HCT116 (cell line): ENCODE data around the gene MAJIN. TPM values are rescaled to one million over a fixed set of nuclear protein-coding genes. Genes with fewer than 3 reads are reported as not detected.

Experiments
- ATAC-seq: fragments of 200-7000 bp; cut with Tn5 transposase; 2 replicates; pipeline ENCODE4 v1.9.1; 2020; ENCODE audit warnings: mild to moderate bottlenecking, moderate library complexity
- BruUV-seq: library from RNA; stranded (reverse); fragments of 400-500 nt; replicated peaks from 2 replicates; lab custom pipeline; 2021; lab: Mats Ljungman, UMichigan
- CTCF ChIA-PET: fragments of 300-600 bp; sonication (Branson Sonifier 250); formaldehyde crosslinking; loops from one replicate; lab custom pipeline; 2021; ENCODE audit warnings: antibody characterized with exemption; lab: Charles Lee
- POLR2A ChIA-PET: fragments of 300-600, 350-600 bp; sonication (Branson Sonifier 250); formaldehyde crosslinking; loops from one replicate; lab custom pipeline; 2021; ENCODE audit warnings: antibody characterized with exemption; lab: Charles Lee
- RAD21 ChIA-PET, 2 experiments: fragments of 300-600 bp; sonication (Branson Sonifier 250); formaldehyde crosslinking; loops; one replicate each; lab custom pipeline; 2023; ENCODE audit warnings: low total read pairs in 2 of 2; ENCODE audit not compliant: uncharacterized antibody in 2 of 2, unreplicated experiment in 2 of 2, low non-redundant PET in 1 of 2; lab: Charles Lee
- DNase-seq: peaks from one replicate; pipeline ENCODE4 v3.0.0-alpha.2; 2010; ENCODE audit warnings: low read depth, low spot score
- H2AFZ ChIP-seq: fragments of 200-600 bp; shearing (Covaris generic), sonication (generic); 2 replicates; pipeline ENCODE4 v1.6.1; 2017; ENCODE audit warnings: low read depth, mixed run types, mixed read lengths, antibody characterized with exemption, low read length; ENCODE audit not compliant: poor library complexity, severe bottlenecking
- H3K27ac ChIP-seq: 2 replicates; pipeline ENCODE4 v1.5.1; 2012; ENCODE audit warnings: low read depth, low read length
- H3K27me3 ChIP-seq: fragments of 200-600 bp; sonication (generic); 2 replicates; pipeline ENCODE4 v1.6.1; 2016; ENCODE audit warnings: mixed run types, low read length, mixed read lengths; ENCODE audit not compliant: insufficient read depth
- H3K36me3 ChIP-seq, 2 experiments: fragments of 200-500 bp in 1 of 2; fragments of 200-600 bp in 1 of 2; sonication (Bioruptor generic) in 1 of 2; sonication (generic) in 1 of 2; 2 replicates each; pipeline versions ENCODE4 v1.5.1 to v1.6.1; 2014 to 2016; ENCODE audit warnings: low read length in 2 of 2, inconsistent platforms in 1 of 2, mixed read lengths in 1 of 2, mixed run types in 1 of 2; ENCODE audit not compliant: insufficient read depth in 2 of 2, control insufficient read depth in 1 of 2
- H3K4me1 ChIP-seq, 2 experiments: fragments of 200-600 bp in 1 of 2; sonication (generic) in 1 of 2; 2 replicates each; pipeline versions ENCODE4 v1.5.1 to v1.6.1; 2012 to 2017; ENCODE audit warnings: low read length in 2 of 2, inconsistent platforms in 1 of 2, mild to moderate bottlenecking in 1 of 2, mixed read lengths in 1 of 2, mixed run types in 1 of 2, moderate library complexity in 1 of 2; ENCODE audit not compliant: insufficient read depth in 2 of 2, control insufficient read depth in 1 of 2
- H3K4me2 ChIP-seq: fragments of 200-600 bp; sonication (generic); 2 replicates; pipeline ENCODE4 v1.6.1; 2017; ENCODE audit warnings: mixed run types, low read length, mixed read lengths
- H3K4me3 ChIP-seq, 2 experiments: fragments of 200-600 bp in 1 of 2; sonication (generic) in 1 of 2; replicated peaks in 1 of 2; 2 replicates each; pipeline ENCODE4 v1.5.1; 2011 to 2016; ENCODE audit warnings: low read length in 2 of 2, control low read depth in 1 of 2, low read depth in 1 of 2, mild to moderate bottlenecking in 1 of 2, mixed read lengths in 1 of 2, mixed run types in 1 of 2
- H3K79me2 ChIP-seq: fragments of 200-600 bp; sonication (generic); 2 replicates; pipeline ENCODE4 v1.6.1; 2017; ENCODE audit warnings: mild to moderate bottlenecking, mixed run types, low read length, moderate library complexity, mixed read lengths; ENCODE audit not compliant: insufficient read depth
- H3K9ac ChIP-seq: fragments of 200-600 bp; sonication (generic); 2 replicates; pipeline ENCODE4 v1.6.1; 2016; ENCODE audit warnings: low read length, mixed read lengths
- H3K9me2 ChIP-seq: fragments of 200-600 bp; sonication (generic), shearing (Covaris generic); 2 replicates; pipeline ENCODE4 v1.6.1; 2017; ENCODE audit warnings: mixed run types, mild to moderate bottlenecking, moderate library complexity; ENCODE audit not compliant: insufficient read depth
- H3K9me3 ChIP-seq, 2 experiments: fragments of 200-500 bp in 1 of 2; fragments of 200-600 bp in 1 of 2; sonication (Bioruptor generic) in 1 of 2; sonication (generic) in 1 of 2; 2 replicates each; pipeline ENCODE4 v1.6.1; 2014 to 2017; ENCODE audit warnings: low read length in 2 of 2, mixed read lengths in 2 of 2, inconsistent platforms in 1 of 2, low read depth in 1 of 2, mild to moderate bottlenecking in 1 of 2, mixed run types in 1 of 2, moderate library complexity in 1 of 2; ENCODE audit not compliant: control insufficient read depth in 1 of 2, insufficient read depth in 1 of 2
- H4K20me1 ChIP-seq: fragments of 200-600 bp; sonication (generic), shearing (Covaris generic); 2 replicates; pipeline ENCODE4 v1.6.1; 2017; ENCODE audit warnings: mixed run types, mild to moderate bottlenecking, moderate library complexity; ENCODE audit not compliant: insufficient read depth
- CBX3 ChIP-seq: IDR thresholded peaks from 2 replicates; pipeline ENCODE4 v1.6.1; 2012; ENCODE audit warnings: low read depth
- CEBPB ChIP-seq: IDR thresholded peaks from 2 replicates; pipeline ENCODE4 v1.6.1; 2012; ENCODE audit warnings: low read depth
- EGR1 ChIP-seq: IDR thresholded peaks from 2 replicates; pipeline ENCODE4 v1.6.1; 2012; ENCODE audit warnings: low read depth
- ELF1 ChIP-seq: IDR thresholded peaks from 2 replicates; pipeline ENCODE4 v1.6.1; 2012; ENCODE audit warnings: low read depth, borderline replicate concordance
- EZH2 ChIP-seq: fragments of 200-600 bp; sonication (generic); IDR thresholded peaks from 2 replicates; pipeline ENCODE4 v1.6.1; 2017; ENCODE audit warnings: antibody characterized with exemption, mixed run types
- EZH2phosphoT487 ChIP-seq: fragments of 200-600 bp; IDR thresholded peaks from 2 replicates; pipeline ENCODE4 v1.6.1; 2018; ENCODE audit warnings: antibody characterized with exemption, borderline replicate concordance
- JUND ChIP-seq: IDR thresholded peaks from 2 replicates; pipeline ENCODE4 v1.6.1; 2012
- POLR2A ChIP-seq: IDR thresholded peaks from 2 replicates; pipeline ENCODE4 v1.7.0; 2011; ENCODE audit warnings: borderline replicate concordance; ENCODE audit not compliant: insufficient read depth, insufficient read length; ENCODE audit errors: extremely low read depth
- RAD21 ChIP-seq: IDR thresholded peaks from 2 replicates; pipeline ENCODE4 v1.6.1; 2012; ENCODE audit warnings: low read depth, mild to moderate bottlenecking
- SIN3A ChIP-seq: IDR thresholded peaks from 2 replicates; pipeline ENCODE4 v1.6.1; 2012; ENCODE audit warnings: low read depth
- SP1 ChIP-seq: IDR thresholded peaks from 2 replicates; pipeline ENCODE4 v1.6.1; 2012; ENCODE audit warnings: low read depth
- SRF ChIP-seq: IDR thresholded peaks from 2 replicates; pipeline ENCODE4 v1.6.1; 2012; ENCODE audit warnings: low read depth
- ZFX ChIP-seq: fragments of 450-650 bp; IDR thresholded peaks from 2 replicates; pipeline ENCODE4 v1.6.1; 2017
- intact Hi-C: fragments of 100-400 bp; cut with micrococcal nuclease; formaldehyde crosslinking; loops from 2 replicates; pipeline ENCODE4 v1.10.0; 2022
- total RNA-seq: library from RNA; stranded (reverse); gene quantifications from one replicate; pipeline ENCODE4 v1.2.1, GENCODE V29; 2021; ENCODE audit not compliant: unreplicated experiment
- TF ChIP-seq, protein P1 (sequence below): IDR thresholded peaks from 2 replicates; pipeline ENCODE4 v1.6.1; 2012
- TF ChIP-seq, protein P2 (sequence below): IDR thresholded peaks from 2 replicates; pipeline ENCODE4 v1.6.1; 2012; ENCODE audit warnings: low read depth
- TF ChIP-seq, protein P3 (sequence below): IDR thresholded peaks from 2 replicates; pipeline ENCODE4 v1.6.1; 2011; ENCODE audit warnings: mild to moderate bottlenecking, low read length, moderate library complexity; ENCODE audit not compliant: insufficient replicate concordance; ENCODE audit errors: extremely low read depth

Gene MAJIN
- total RNA-seq, 1 experiment from 2014 or later, result not detected

DNA sequence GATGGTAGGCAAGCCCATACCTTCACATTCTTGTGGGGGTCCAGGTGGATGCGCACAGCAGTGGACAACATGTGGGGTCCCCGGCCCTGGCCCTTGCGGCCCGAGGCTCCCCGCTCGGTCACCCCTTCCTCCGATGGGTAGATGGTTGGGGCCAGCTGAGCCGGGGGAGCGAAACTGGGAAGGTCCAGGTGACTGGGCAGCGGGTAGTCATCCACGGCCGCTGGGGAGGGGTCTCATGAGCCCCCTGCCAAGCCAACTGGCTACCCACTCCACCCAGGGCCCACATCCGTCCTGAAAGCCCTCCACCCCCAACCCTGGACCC, 65.6 kb downstream of the MAJIN start:
- no peak overlapping the region for H3K27ac ChIP-seq
- no peak overlapping the region for H2AFZ ChIP-seq
- no peaks in the 10 kb centered on the region for H4K20me1 ChIP-seq
- no peaks in the 10 kb centered on the region for H3K9me2 ChIP-seq
- RAD21 ChIA-PET, result no interaction called here
- POLR2A ChIA-PET, result no interaction called here
- no peak for DNase-seq
- H3K9me3 ChIP-seq, result no peaks in the 10 kb centered on the region
- BruUV-seq, result no TSS peak
- no peaks in the 10 kb centered on the region for H3K4me1 ChIP-seq
- no peak overlapping the region for H3K4me3 ChIP-seq
- no peak overlapping the region for H3K4me2 ChIP-seq
- intact Hi-C loops, result no loop called here
- TF ChIP-seq SP1 (no peak), JUND (no peak), RAD21 (no peak), SRF (no peak), ELF1 (no peak), EZH2 (no peak), POLR2A (no peak), ZFX (no peak)
- TF ChIP-seq, protein P1, sequence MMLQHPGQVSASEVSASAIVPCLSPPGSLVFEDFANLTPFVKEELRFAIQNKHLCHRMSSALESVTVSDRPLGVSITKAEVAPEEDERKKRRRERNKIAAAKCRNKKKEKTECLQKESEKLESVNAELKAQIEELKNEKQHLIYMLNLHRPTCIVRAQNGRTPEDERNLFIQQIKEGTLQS, result no peak
- no peaks in the 10 kb centered on the region for H3K27me3 ChIP-seq
- CTCF ChIA-PET, result no interaction called here
- H3K9ac ChIP-seq, result no peak overlapping the region
- no peaks in the 10 kb centered on the region for H3K79me2 ChIP-seq
- H3K36me3 ChIP-seq, result peaks cover 0 to 6% of the 10 kb centered on the region in 2 experiments; a peak in 1 of 4 replicates
- no peak for ATAC-seq

DNA sequence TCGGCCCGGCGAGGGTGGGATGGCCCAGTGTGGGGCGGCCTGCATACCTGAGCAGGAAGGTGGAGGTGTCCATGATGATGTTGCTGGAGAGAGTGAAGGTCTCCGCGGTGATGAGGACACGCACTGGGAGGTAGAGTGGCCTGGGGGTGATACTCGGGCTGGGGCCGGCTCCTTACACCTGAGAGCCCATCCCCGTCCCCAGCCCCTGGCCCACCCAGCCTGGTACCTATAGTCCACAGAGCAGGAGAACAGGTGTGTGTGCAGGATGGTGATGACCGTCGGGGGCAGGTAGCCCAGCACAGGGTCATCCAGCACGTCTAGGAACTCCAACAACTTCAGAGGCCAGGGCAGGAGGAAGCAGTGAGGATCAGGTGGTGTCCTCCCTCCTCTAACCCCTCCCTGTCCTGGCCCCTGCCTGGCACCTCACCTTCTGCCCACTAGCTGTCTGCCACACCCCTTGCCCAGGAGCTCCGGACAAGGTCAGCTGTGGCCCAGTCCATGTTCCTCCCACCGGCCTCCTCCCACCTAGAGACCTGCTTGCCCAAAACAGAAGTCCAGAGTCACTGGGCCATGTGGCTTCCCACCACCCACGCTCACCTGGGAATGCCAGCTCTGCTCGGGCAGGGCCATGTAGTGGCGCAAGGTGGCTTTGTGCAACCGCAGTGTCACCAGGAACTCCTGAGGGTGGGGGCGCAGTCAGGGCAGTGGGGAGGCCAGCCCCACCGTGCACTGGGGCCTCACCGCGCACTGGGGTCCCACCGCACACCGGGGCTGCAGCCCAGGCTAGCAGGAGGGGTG, 66.2 kb downstream of the MAJIN start:
- H3K9ac ChIP-seq, result no peak overlapping the region
- no peak overlapping the region for H2AFZ ChIP-seq
- POLR2A ChIA-PET, result no interaction called here
- intact Hi-C loops, result no loop called here
- BruUV-seq, result no TSS peak
- H3K36me3 ChIP-seq, result peaks cover 0 to 6% of the 10 kb centered on the region in 2 experiments; a peak in 1 of 4 replicates
- DNase-seq, result no peak
- H3K4me2 ChIP-seq, result no peak overlapping the region
- H3K9me3 ChIP-seq, result no peaks in the 10 kb centered on the region
- no peak overlapping the region for H3K4me3 ChIP-seq
- H3K9me2 ChIP-seq, result no peaks in the 10 kb centered on the region
- no peaks in the 10 kb centered on the region for H3K27me3 ChIP-seq
- H3K79me2 ChIP-seq, result no peaks in the 10 kb centered on the region
- no peak for ATAC-seq
- RAD21 ChIA-PET, result no interaction called here
- H4K20me1 ChIP-seq, result no peaks in the 10 kb centered on the region
- CTCF ChIA-PET, result no interaction called here
- peaks cover 0 to 1% of the 10 kb centered on the region in 2 experiments; a peak in 2 of 4 replicates for H3K4me1 ChIP-seq
- no peak overlapping the region for H3K27ac ChIP-seq
- TF ChIP-seq SRF (no peak), RAD21 (no peak), CBX3 (no peak), SIN3A (no peak), EZH2phosphoT487 (no peak), EZH2 (no peak), CEBPB (no peak), EGR1 (no peak), JUND (no peak)
- TF ChIP-seq, protein P2, sequence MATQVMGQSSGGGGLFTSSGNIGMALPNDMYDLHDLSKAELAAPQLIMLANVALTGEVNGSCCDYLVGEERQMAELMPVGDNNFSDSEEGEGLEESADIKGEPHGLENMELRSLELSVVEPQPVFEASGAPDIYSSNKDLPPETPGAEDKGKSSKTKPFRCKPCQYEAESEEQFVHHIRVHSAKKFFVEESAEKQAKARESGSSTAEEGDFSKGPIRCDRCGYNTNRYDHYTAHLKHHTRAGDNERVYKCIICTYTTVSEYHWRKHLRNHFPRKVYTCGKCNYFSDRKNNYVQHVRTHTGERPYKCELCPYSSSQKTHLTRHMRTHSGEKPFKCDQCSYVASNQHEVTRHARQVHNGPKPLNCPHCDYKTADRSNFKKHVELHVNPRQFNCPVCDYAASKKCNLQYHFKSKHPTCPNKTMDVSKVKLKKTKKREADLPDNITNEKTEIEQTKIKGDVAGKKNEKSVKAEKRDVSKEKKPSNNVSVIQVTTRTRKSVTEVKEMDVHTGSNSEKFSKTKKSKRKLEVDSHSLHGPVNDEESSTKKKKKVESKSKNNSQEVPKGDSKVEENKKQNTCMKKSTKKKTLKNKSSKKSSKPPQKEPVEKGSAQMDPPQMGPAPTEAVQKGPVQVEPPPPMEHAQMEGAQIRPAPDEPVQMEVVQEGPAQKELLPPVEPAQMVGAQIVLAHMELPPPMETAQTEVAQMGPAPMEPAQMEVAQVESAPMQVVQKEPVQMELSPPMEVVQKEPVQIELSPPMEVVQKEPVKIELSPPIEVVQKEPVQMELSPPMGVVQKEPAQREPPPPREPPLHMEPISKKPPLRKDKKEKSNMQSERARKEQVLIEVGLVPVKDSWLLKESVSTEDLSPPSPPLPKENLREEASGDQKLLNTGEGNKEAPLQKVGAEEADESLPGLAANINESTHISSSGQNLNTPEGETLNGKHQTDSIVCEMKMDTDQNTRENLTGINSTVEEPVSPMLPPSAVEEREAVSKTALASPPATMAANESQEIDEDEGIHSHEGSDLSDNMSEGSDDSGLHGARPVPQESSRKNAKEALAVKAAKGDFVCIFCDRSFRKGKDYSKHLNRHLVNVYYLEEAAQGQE, result no peak
- TF ChIP-seq, protein P3, sequence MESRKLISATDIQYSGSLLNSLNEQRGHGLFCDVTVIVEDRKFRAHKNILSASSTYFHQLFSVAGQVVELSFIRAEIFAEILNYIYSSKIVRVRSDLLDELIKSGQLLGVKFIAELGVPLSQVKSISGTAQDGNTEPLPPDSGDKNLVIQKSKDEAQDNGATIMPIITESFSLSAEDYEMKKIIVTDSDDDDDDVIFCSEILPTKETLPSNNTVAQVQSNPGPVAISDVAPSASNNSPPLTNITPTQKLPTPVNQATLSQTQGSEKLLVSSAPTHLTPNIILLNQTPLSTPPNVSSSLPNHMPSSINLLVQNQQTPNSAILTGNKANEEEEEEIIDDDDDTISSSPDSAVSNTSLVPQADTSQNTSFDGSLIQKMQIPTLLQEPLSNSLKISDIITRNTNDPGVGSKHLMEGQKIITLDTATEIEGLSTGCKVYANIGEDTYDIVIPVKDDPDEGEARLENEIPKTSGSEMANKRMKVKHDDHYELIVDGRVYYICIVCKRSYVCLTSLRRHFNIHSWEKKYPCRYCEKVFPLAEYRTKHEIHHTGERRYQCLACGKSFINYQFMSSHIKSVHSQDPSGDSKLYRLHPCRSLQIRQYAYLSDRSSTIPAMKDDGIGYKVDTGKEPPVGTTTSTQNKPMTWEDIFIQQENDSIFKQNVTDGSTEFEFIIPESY, result no peak
